ENCODE results near the gene CDON.
"Not testable (repeated sequence)": the region's sequence is repeated elsewhere in the genome, so short reads cannot be mapped to it uniquely, and the experiment has no call there.

Gene CDON

DNA sequence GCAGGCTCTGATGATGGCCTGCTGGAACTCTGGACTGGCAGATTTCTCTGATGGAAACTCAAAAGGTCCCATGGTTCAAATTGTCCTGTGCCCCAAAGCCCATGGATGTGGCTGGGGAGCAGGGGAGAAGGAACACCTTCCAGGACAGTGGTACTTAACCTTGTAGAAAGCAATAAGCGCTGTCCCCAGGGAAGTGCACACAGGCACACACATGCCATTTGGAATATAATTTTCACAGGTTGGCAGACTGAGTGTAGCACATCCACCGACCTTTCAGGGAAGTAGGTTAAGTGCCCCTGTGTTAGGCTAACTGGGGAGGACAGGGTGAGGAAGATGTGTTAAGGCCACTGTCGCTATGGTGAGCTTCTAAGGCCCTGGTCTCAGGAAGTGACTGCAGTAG lies 140.5 kb downstream of the CDON start:
- DNase-seq, result no peak

DNA sequence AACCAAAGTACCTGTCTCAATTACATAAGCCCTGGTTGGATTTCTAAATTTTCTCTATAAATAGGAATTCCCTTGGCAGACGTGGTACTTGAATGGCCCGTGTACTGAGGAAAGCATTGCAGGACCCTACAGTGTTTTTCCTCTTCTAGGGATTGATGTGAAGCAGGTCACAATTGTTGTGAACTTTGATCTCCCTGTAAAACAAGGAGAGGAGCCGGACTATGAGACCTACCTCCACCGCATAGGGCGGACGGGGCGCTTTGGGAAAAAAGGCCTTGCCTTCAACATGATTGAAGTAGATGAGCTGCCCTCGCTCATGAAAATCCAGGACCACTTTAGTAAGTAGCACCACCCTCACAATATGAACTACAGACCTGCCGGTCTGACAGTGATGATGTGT lies 141.6 kb downstream of the CDON start:
- DNase-seq, result no peak

DNA sequence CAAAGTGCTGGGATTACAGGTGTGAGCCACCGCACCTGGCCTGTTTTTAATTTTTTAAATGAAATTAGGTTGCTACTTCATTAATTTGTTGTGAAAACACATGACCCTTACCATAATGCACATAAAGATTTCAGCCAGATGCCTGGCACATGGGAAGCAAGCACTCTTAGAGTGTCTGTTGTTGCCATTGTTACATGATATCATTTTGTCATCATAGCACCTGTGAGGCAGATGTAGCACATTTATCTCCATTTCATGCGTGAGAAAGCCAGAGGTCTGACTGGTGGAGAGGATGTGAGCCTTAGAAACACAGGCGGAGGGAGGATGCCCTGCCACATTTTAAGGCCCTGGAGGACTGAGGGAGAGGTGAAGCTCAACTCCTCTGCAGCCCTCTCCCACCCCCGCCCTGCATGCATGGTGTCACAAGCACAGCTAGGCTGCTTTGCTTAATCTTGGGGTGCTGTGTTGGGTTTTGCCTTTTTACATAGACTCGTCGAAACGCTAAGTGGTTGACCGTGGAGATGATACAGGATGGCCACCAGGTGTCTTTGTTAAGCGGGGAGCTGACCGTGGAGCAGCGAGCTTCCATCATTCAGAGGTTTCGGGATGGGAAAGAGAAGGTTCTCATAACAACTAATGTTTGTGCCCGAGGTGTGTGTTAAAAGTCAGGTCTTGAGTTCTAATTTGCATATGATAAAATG lies 144.4 kb downstream of the CDON start:
- DNase-seq, result no peak

DNA sequence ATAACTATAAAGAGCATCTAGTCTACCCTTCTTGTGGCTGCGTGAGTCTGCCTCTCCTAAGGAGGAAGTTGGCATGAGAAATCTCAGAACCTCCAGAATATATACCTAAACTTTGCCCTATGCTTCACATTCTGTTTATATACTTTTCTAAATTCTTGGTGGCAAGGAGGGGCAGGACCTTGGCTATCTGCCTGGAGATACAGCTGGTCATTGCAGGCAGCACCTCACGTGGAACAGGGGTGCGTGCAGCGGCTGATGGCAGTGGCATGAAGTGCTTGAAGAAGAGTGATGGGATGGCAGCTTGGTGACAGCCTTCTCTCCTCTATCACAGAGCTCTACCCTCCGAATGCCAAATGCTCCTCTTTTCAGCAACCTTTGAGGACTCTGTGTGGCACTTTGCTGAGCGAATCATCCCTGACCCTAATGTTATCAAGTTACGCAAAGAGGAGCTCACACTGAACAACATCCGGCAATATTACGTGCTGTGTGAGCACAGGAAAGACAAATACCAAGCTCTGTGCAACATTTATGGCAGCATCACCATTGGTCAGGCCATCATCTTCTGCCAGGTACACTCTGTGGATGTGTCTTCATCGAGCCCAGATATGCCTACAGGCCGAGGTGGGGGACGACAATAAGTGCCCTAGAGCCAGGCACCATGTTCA lies 145.9 kb downstream of the CDON start:
- DNase-seq, result no peak

DNA sequence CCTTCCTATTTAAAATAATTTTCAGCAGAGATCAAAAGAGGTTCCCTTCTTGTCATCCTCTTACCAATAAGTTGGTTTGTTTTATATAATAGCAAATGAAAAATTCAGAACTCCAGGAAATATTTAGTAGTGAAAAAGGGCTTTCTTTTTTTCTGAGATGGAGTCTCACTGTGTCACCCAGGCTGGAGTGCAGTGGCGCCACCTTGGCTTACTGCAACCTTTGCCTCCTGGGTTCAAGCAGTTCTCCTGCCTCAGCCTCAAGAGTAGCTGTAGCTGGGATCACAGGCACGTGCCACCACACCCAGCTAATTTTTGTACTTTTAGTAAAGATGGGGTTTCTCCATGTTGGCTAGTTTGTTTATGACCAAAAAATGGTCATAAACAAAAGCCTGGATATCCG lies 148.1 kb downstream of the CDON start:
- not testable (repeated sequence) for DNase-seq

DNA sequence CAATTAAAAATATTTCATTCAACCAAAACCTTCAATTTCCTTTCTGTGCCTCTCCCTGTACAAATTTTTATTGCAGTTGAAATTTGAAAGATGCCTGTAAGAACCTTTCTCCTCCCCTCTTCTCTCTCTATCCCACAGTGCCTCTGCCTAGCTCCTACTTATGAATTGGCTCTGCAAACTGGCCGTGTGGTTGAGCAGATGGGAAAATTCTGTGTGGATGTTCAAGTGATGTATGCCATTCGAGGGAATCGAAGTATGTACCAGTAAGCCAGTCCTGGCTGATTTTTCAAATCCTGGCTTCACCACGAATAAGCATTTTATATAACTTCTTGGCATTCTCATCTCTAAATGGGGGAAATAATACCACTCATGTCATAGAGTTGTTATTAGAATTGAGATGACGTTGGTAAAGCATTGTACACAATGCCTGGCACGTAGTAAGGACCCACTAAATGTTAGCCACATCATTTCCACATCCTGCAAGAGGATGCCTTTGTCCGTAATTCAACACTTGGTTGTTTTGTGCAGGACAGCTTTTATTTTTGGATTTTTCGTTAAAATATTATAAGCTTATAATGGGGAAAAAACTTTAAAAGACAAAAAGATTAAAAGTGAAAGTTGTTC lies 152.3 kb downstream of the CDON start:
- DNase-seq, result no peak

All from suppressor macrophage (primary cell).